22Rv1 (cell line): ENCODE measurements around the gene SPACA1.

Experiments
- CTCF ChIP-seq: fragments of 450-650 bp; IDR thresholded peaks from 2 replicates; pipeline ENCODE4 v1.5.1; 2017; ENCODE audit warnings: mild to moderate bottlenecking
- ZFX ChIP-seq: fragments of 450-650 bp; IDR thresholded peaks from 2 replicates; pipeline ENCODE4 v1.6.1; 2017; ENCODE audit warnings: antibody characterized with exemption, borderline replicate concordance

GRCh38 chr6:88024696-88025095 lies 22.9 kb upstream of the SPACA1 start:
- TF ChIP-seq CTCF (no peak), ZFX (no peak)
